WTC11 (cell line): Measurements from ENCODE around the gene CLDN6.

ENCODE experiments used
- ATF1 ChIP-seq: sonication (generic); formaldehyde crosslinking; IDR thresholded peaks from 2 replicates; pipeline ENCODE4 v1.8.1; 2023; ENCODE audit warnings: mild to moderate bottlenecking, moderate library complexity, missing genetic modification reagents
- CTCF ChIP-seq: fragments of 200-600 bp; IDR thresholded peaks from 2 replicates; pipeline ENCODE4 v1.8.0; 2022; ENCODE audit warnings: antibody characterized with exemption
- FOXJ3 ChIP-seq: sonication (generic); formaldehyde crosslinking; IDR thresholded peaks from 2 replicates; pipeline ENCODE4 v1.9.0; 2021; ENCODE audit warnings: missing genetic modification reagents, mild to moderate bottlenecking, borderline replicate concordance
- IRF2 ChIP-seq: sonication (generic); formaldehyde crosslinking; IDR thresholded peaks from 2 replicates; pipeline ENCODE4 v1.8.0; 2022; ENCODE audit warnings: low read depth, missing genetic modification reagents, borderline replicate concordance
- RORB ChIP-seq: fragments of 250-450 bp; sonication (Bioruptor Pico); IDR thresholded peaks from 2 replicates; pipeline ENCODE4 v1.9.0; 2021; ENCODE audit warnings: mild to moderate bottlenecking
- TEAD4 ChIP-seq: sonication (generic); formaldehyde crosslinking; IDR thresholded peaks from 2 replicates; pipeline ENCODE4 v1.8.0; 2022; ENCODE audit warnings: mild to moderate bottlenecking, missing genetic modification reagents
- USF1 ChIP-seq: sonication (generic); formaldehyde crosslinking; IDR thresholded peaks from 2 replicates; pipeline ENCODE4 v1.8.0; 2022; ENCODE audit warnings: mild to moderate bottlenecking, missing genetic modification reagents
- ZBTB43 ChIP-seq: sonication (generic); formaldehyde crosslinking; IDR thresholded peaks from 2 replicates; pipeline ENCODE4 v1.8.1; 2023; ENCODE audit warnings: mild to moderate bottlenecking, missing genetic modification reagents
- ZNF219 ChIP-seq: sonication (generic); formaldehyde crosslinking; IDR thresholded peaks from 2 replicates; pipeline ENCODE4 v1.8.0; 2023; ENCODE audit warnings: missing genetic modification reagents, mild to moderate bottlenecking, borderline replicate concordance
- TF ChIP-seq, protein P1 (sequence below): sonication (generic); formaldehyde crosslinking; IDR thresholded peaks from 2 replicates; pipeline ENCODE4 v1.8.1; 2022; ENCODE audit warnings: mild to moderate bottlenecking, missing genetic modification reagents, moderate library complexity, borderline replicate concordance
- TF ChIP-seq, protein P2 (sequence below): sonication (generic); formaldehyde crosslinking; IDR thresholded peaks from 2 replicates; pipeline ENCODE4 v1.8.1; 2022; ENCODE audit warnings: missing genetic modification reagents, borderline replicate concordance
- TF ChIP-seq, protein P3 (sequence below): sonication (generic); formaldehyde crosslinking; IDR thresholded peaks from 2 replicates; pipeline ENCODE4 v1.8.1; 2022; ENCODE audit warnings: mild to moderate bottlenecking, moderate library complexity, missing genetic modification reagents
- TF ChIP-seq, protein P4 (sequence below): sonication (generic); formaldehyde crosslinking; IDR thresholded peaks from 2 replicates; pipeline ENCODE4 v1.8.1; 2023; ENCODE audit warnings: mild to moderate bottlenecking, missing genetic modification reagents, moderate library complexity
- TF ChIP-seq, protein P5 (sequence below): sonication (generic); formaldehyde crosslinking; conservative IDR thresholded peaks from 2 replicates; pipeline ENCODE4 v1.8.1; 2022; ENCODE audit warnings: mild to moderate bottlenecking, missing genetic modification reagents

- TF ChIP-seq CTCF = no peak
- no peak for TF ChIP-seq FOXJ3
- no peak for TF ChIP-seq TEAD4 (CRISPR knock-in tag)
- TF ChIP-seq, protein P1, sequence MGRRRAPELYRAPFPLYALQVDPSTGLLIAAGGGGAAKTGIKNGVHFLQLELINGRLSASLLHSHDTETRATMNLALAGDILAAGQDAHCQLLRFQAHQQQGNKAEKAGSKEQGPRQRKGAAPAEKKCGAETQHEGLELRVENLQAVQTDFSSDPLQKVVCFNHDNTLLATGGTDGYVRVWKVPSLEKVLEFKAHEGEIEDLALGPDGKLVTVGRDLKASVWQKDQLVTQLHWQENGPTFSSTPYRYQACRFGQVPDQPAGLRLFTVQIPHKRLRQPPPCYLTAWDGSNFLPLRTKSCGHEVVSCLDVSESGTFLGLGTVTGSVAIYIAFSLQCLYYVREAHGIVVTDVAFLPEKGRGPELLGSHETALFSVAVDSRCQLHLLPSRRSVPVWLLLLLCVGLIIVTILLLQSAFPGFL = no peak
- TF ChIP-seq, protein P2, sequence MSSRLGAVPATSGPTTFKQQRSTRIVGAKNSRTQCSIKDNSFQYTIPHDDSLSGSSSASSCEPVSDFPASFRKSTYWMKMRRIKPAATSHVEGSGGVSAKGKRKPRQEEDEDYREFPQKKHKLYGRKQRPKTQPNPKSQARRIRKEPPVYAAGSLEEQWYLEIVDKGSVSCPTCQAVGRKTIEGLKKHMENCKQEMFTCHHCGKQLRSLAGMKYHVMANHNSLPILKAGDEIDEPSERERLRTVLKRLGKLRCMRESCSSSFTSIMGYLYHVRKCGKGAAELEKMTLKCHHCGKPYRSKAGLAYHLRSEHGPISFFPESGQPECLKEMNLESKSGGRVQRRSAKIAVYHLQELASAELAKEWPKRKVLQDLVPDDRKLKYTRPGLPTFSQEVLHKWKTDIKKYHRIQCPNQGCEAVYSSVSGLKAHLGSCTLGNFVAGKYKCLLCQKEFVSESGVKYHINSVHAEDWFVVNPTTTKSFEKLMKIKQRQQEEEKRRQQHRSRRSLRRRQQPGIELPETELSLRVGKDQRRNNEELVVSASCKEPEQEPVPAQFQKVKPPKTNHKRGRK (CRISPR knock-in tag) = no peak
- TF ChIP-seq ATF1 (CRISPR knock-in tag) = no peak
- TF ChIP-seq, protein P3, sequence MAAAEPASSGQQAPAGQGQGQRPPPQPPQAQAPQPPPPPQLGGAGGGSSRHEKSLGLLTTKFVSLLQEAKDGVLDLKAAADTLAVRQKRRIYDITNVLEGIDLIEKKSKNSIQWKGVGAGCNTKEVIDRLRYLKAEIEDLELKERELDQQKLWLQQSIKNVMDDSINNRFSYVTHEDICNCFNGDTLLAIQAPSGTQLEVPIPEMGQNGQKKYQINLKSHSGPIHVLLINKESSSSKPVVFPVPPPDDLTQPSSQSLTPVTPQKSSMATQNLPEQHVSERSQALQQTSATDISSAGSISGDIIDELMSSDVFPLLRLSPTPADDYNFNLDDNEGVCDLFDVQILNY (CRISPR knock-in tag) = no peak
- TF ChIP-seq, protein P4, sequence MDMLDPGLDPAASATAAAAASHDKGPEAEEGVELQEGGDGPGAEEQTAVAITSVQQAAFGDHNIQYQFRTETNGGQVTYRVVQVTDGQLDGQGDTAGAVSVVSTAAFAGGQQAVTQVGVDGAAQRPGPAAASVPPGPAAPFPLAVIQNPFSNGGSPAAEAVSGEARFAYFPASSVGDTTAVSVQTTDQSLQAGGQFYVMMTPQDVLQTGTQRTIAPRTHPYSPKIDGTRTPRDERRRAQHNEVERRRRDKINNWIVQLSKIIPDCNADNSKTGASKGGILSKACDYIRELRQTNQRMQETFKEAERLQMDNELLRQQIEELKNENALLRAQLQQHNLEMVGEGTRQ (CRISPR knock-in tag) = peak; percentile 15; the same call in 1 of the 2 replicates
- no peak for TF ChIP-seq USF1 (CRISPR knock-in tag)
- TF ChIP-seq ZBTB43 (CRISPR knock-in tag) = no peak
- TF ChIP-seq ZNF219 (CRISPR knock-in tag) = no peak
- TF ChIP-seq, protein P5, sequence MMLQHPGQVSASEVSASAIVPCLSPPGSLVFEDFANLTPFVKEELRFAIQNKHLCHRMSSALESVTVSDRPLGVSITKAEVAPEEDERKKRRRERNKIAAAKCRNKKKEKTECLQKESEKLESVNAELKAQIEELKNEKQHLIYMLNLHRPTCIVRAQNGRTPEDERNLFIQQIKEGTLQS = no peak
- no peak for TF ChIP-seq IRF2 (CRISPR knock-in tag)
- TF ChIP-seq RORB (CRISPR knock-in tag) = no peak
Measured at GRCh38 chr16:2990891-2991290, 27.1 kb downstream of the CLDN6 start.
